ENCODE data around the gene FNDC11.

DNA sequence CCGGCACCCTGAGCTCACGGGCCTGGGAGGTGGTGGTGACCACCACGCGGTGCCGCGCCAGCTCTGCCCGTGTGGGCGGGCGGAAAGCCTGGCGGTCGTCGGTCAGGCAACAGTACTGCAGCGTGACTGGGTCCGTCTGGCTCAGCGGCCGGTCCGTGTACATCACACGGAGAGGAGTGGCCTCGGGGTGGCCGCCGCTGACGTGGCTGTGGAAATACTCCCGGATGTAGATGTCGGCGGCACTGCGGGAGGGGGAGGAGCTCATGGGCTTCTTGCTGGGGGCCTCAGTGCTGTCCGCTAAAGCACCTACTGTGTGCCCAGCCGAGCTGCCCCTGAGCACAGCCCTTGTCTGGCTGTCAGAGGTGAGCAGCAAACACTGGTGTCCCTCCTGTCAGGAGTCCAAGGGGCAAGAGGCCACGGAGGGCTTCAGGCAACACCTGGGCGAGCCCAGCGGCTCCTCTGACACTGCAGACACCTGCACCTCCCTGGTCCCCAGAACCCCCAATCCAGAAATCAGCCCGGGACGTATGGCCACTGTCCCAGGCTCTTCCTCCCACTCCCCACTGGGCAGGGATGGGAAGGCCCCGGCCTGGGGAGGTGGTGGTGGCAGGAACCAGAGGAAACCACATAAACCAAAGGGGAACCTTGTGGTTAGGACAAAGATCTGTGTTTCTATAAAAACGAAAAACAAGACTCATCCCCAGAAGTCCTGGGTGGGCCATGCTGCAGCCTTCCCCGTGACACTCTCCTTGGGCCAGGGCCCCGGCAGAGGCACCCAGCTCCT is 13.6 kb downstream of the FNDC11 start:
- TF ChIP-seq, protein P1, sequence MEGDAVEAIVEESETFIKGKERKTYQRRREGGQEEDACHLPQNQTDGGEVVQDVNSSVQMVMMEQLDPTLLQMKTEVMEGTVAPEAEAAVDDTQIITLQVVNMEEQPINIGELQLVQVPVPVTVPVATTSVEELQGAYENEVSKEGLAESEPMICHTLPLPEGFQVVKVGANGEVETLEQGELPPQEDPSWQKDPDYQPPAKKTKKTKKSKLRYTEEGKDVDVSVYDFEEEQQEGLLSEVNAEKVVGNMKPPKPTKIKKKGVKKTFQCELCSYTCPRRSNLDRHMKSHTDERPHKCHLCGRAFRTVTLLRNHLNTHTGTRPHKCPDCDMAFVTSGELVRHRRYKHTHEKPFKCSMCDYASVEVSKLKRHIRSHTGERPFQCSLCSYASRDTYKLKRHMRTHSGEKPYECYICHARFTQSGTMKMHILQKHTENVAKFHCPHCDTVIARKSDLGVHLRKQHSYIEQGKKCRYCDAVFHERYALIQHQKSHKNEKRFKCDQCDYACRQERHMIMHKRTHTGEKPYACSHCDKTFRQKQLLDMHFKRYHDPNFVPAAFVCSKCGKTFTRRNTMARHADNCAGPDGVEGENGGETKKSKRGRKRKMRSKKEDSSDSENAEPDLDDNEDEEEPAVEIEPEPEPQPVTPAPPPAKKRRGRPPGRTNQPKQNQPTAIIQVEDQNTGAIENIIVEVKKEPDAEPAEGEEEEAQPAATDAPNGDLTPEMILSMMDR (IDR thresholded peaks at IDR 0.05): no peak
- TF ChIP-seq POLR2A (IDR thresholded peaks at IDR 0.05): no peak

Data from prostate gland (tissue), 2 donors.